ENCODE data around the gene PHTF1. TPM values are rescaled to one million over a fixed set of nuclear protein-coding genes. Genes with fewer than 3 reads are reported as not detected.

Gene PHTF1
- polyA plus RNA-seq, 1 donor from 2014 or later: 46.1 TPM

DNA sequence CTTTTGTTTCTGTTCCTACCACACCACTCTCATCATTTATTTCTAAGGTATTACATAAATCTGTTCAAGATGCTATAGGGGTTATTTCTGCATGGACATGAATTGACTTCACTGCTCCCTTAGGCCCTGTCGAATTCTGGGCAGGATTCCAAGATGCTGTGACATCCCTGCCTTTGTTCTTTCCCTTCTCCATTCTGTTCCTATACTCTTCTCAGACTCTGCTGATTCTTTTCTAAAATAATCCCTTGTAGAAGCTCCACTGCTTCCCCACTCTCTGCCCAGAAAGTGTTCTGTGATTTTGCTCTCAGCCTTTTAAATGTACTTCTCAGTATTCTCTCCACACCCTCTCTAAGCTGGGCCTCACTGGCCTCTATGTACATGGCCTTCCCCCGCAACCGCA lies 99.2 kb downstream of the PHTF1 start:
- no peaks in the 10 kb centered on the region for H4K20me1 ChIP-seq (ENCODE audit: insufficient read depth)
- H3K9me3 ChIP-seq (ENCODE audit: low read length): no peaks in the 10 kb centered on the region
- no peaks in the 10 kb centered on the region for H3K9me2 ChIP-seq (ENCODE audit: insufficient read depth, low read length)
- no peak overlapping the region for H2AFZ ChIP-seq (ENCODE audit: low read depth, low read length)
- H3K27ac ChIP-seq (ENCODE audit: low read length): no peak overlapping the region
- H3F3A ChIP-seq (ENCODE audit: insufficient read depth, low read length, poor library complexity, severe bottlenecking): no peaks in the 10 kb centered on the region
- no peak overlapping the region for H3K4me3 ChIP-seq (ENCODE audit: low read length)
- H3K36me3 ChIP-seq (ENCODE audit: insufficient read depth, low read length): no peaks in the 10 kb centered on the region
- no peaks in the 10 kb centered on the region for H3K27me3 ChIP-seq (ENCODE audit: insufficient read depth, low read depth, low read length)
- H3K9ac ChIP-seq (ENCODE audit: low read length): no peak overlapping the region
- no peak overlapping the region for H3K4me2 ChIP-seq (ENCODE audit: low read length)
- TF ChIP-seq RAD21 (conservative IDR thresholded peaks at IDR 0.05): no peak
- TF ChIP-seq TAF1 (IDR thresholded peaks at IDR 0.05; ENCODE audit: low read depth): no peak
- no peak for TF ChIP-seq POLR2AphosphoS5 (IDR thresholded peaks at IDR 0.05)
- TF ChIP-seq, protein P1, sequence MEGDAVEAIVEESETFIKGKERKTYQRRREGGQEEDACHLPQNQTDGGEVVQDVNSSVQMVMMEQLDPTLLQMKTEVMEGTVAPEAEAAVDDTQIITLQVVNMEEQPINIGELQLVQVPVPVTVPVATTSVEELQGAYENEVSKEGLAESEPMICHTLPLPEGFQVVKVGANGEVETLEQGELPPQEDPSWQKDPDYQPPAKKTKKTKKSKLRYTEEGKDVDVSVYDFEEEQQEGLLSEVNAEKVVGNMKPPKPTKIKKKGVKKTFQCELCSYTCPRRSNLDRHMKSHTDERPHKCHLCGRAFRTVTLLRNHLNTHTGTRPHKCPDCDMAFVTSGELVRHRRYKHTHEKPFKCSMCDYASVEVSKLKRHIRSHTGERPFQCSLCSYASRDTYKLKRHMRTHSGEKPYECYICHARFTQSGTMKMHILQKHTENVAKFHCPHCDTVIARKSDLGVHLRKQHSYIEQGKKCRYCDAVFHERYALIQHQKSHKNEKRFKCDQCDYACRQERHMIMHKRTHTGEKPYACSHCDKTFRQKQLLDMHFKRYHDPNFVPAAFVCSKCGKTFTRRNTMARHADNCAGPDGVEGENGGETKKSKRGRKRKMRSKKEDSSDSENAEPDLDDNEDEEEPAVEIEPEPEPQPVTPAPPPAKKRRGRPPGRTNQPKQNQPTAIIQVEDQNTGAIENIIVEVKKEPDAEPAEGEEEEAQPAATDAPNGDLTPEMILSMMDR (IDR thresholded peaks at IDR 0.05; ENCODE audit: poor library complexity, severe bottlenecking): no peak
- no peak for TF ChIP-seq SMC3 (conservative IDR thresholded peaks at IDR 0.05; ENCODE audit: poor library complexity)
- no peak for TF ChIP-seq EZH2 (IDR thresholded peaks at IDR 0.05; ENCODE audit: borderline replicate concordance, insufficient read depth, low read length, poor library complexity, severe bottlenecking)
- no peak for TF ChIP-seq EP300 (conservative IDR thresholded peaks at IDR 0.05; ENCODE audit: poor library complexity, severe bottlenecking)
- no peak for TF ChIP-seq MXI1 (conservative IDR thresholded peaks at IDR 0.05; ENCODE audit: poor library complexity, severe bottlenecking)
- TF ChIP-seq, protein P2, sequence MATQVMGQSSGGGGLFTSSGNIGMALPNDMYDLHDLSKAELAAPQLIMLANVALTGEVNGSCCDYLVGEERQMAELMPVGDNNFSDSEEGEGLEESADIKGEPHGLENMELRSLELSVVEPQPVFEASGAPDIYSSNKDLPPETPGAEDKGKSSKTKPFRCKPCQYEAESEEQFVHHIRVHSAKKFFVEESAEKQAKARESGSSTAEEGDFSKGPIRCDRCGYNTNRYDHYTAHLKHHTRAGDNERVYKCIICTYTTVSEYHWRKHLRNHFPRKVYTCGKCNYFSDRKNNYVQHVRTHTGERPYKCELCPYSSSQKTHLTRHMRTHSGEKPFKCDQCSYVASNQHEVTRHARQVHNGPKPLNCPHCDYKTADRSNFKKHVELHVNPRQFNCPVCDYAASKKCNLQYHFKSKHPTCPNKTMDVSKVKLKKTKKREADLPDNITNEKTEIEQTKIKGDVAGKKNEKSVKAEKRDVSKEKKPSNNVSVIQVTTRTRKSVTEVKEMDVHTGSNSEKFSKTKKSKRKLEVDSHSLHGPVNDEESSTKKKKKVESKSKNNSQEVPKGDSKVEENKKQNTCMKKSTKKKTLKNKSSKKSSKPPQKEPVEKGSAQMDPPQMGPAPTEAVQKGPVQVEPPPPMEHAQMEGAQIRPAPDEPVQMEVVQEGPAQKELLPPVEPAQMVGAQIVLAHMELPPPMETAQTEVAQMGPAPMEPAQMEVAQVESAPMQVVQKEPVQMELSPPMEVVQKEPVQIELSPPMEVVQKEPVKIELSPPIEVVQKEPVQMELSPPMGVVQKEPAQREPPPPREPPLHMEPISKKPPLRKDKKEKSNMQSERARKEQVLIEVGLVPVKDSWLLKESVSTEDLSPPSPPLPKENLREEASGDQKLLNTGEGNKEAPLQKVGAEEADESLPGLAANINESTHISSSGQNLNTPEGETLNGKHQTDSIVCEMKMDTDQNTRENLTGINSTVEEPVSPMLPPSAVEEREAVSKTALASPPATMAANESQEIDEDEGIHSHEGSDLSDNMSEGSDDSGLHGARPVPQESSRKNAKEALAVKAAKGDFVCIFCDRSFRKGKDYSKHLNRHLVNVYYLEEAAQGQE (IDR thresholded peaks at IDR 0.05; ENCODE audit: borderline replicate concordance): no peak
- H3K79me2 ChIP-seq (replicated peaks; ENCODE audit: insufficient read depth, low read length): no peaks in the 10 kb centered on the region

DNA sequence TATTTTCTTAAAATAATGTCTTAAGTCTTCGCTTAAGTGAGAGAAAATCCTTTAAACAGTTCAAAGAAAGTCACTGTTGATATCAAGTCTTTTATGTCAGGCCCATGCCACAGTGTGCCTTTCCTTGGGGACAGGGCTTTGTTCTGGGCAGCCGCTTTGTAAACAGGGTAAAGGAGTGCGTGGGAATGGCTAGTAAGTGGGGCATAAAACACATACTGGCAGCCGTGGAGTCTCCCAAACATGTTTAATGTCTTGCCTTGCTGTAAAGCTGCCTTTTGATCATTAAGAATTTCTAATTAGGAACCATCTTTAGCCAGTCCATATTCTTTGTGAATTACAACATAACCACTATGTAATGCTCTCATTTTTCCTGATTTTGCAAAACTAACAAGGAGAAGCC lies 99.7 kb downstream of the PHTF1 start:
- Histone ChIP-seq H3K4me2 (ENCODE audit: low read length) (no peak overlapping the region), H3K4me3 (ENCODE audit: low read length) (no peak overlapping the region)

More for the DNA sequence above, 99.7 kb downstream of the PHTF1 start:
- TF ChIP-seq, protein P1 (IDR thresholded peaks at IDR 0.05; ENCODE audit: poor library complexity, severe bottlenecking): no peak
- TF ChIP-seq, protein P2 (IDR thresholded peaks at IDR 0.05; ENCODE audit: borderline replicate concordance): no peak
- no peak for TF ChIP-seq SMC3 (conservative IDR thresholded peaks at IDR 0.05; ENCODE audit: poor library complexity)
- TF ChIP-seq TAF1 (IDR thresholded peaks at IDR 0.05; ENCODE audit: low read depth): no peak
- TF ChIP-seq POLR2AphosphoS5 (IDR thresholded peaks at IDR 0.05): no peak
- TF ChIP-seq EZH2 (IDR thresholded peaks at IDR 0.05; ENCODE audit: borderline replicate concordance, insufficient read depth, low read length, poor library complexity, severe bottlenecking): no peak
- TF ChIP-seq MXI1 (conservative IDR thresholded peaks at IDR 0.05; ENCODE audit: poor library complexity, severe bottlenecking): no peak
- Histone ChIP-seq H3K9me3 (ENCODE audit: low read length) (no peaks in the 10 kb centered on the region), H3K79me2 (replicated peaks; ENCODE audit: insufficient read depth, low read length) (no peaks in the 10 kb centered on the region), H3K27ac (ENCODE audit: low read length) (no peak overlapping the region), H3K27me3 (ENCODE audit: insufficient read depth, low read depth, low read length) (no peaks in the 10 kb centered on the region), H2AFZ (ENCODE audit: low read depth, low read length) (no peak overlapping the region), H4K20me1 (ENCODE audit: insufficient read depth) (no peaks in the 10 kb centered on the region), H3K9me2 (ENCODE audit: insufficient read depth, low read length) (no peaks in the 10 kb centered on the region), H3K9ac (ENCODE audit: low read length) (no peak overlapping the region), H3F3A (ENCODE audit: insufficient read depth, low read length, poor library complexity, severe bottlenecking) (no peaks in the 10 kb centered on the region), H3K36me3 (ENCODE audit: insufficient read depth, low read length) (no peaks in the 10 kb centered on the region)

All from neural cell (in vitro differentiated cells).